ENCODE results near the gene EHMT1. TPM values are rescaled to one million over a fixed set of nuclear protein-coding genes. Genes with fewer than 3 reads are reported as not detected.

The EHMT1 gene
- total and polyA plus RNA-seq, 2 of the 8 experiments (the other 6 are each of a cell fraction or from before 2014, with no cell fraction given) = 95.7 to 163 TPM

- H4K20me1 ChIP-seq (replicated peaks in 1 of 2; ENCODE audit: control insufficient read depth in 1 of 2, insufficient read depth in 2 of 2, low read length in 2 of 2) = peaks cover 2% of the 10 kb centered on the region in 2 experiments
- no peak overlapping the region for H2BK15ac ChIP-seq (ENCODE audit: low read length)
- WGBS, 2 experiments (ENCODE audit: extremely low coverage in 1 of 2, insufficient coverage in 1 of 2, insufficient read length in 1 of 2, insufficient replicate concordance in 2 of 2, low coverage in 1 of 2, low lambda C conversion rate in 2 of 2, missing lambda C conversion rate in 1 of 2) = 69% methylated on average over 6 of the region's 13 CpGs; no CpG with 5 or more reads in 1 of the 2 experiments
- no peak overlapping the region for H3K14ac ChIP-seq (ENCODE audit: insufficient read length)
- H4K8ac ChIP-seq (ENCODE audit: extremely low read depth, insufficient read depth, low read length) = no peak overlapping the region
- no peak overlapping the region for H2AK5ac ChIP-seq (ENCODE audit: low read depth, low read length)
- no peak overlapping the region for H3K4me3 ChIP-seq (ENCODE audit: extremely low read depth in 1 of 4, insufficient read depth in 2 of 4, low read depth in 3 of 4, low read length in 4 of 4)
- peaks cover 16 to 45% (median 26%) of the 10 kb centered on the region in 4 experiments; a peak in 7 of 8 replicates for H3K36me3 ChIP-seq (ENCODE audit: control insufficient read depth in 2 of 4, insufficient read depth in 4 of 4, low read length in 3 of 4)
- no peak overlapping the region for H3K4ac ChIP-seq (replicated peaks; ENCODE audit: insufficient read length, low read depth, low read length)
- H2BK5ac ChIP-seq (ENCODE audit: low read depth, low read length) = no peak overlapping the region
- FAIRE-seq (no peak), DNase-seq (ENCODE audit: low read depth in 1 of 2, low spot score in 2 of 2) (no peak)
- no peak overlapping the region for H2BK12ac ChIP-seq (ENCODE audit: low read depth, low read length)
- H2BK20ac ChIP-seq (ENCODE audit: low read length) = no peak overlapping the region
- H4K5ac ChIP-seq (ENCODE audit: insufficient read length, low read depth, low read length) = no peak overlapping the region
- no peak overlapping the region for H3K4me2 ChIP-seq (ENCODE audit: insufficient read depth in 1 of 2, low read depth in 2 of 2, low read length in 2 of 2)
- H3K27me3 ChIP-seq (replicated peaks in 1 of 4; ENCODE audit: control insufficient read depth in 3 of 4, extremely low read depth in 1 of 4, insufficient read depth in 3 of 4, low read length in 3 of 4) = no peaks in the 10 kb centered on the region
- H2BK120ac ChIP-seq (replicated peaks; ENCODE audit: low read depth, low read length) = no peak overlapping the region
- H3K79me2 ChIP-seq (ENCODE audit: control insufficient read depth in 1 of 2, insufficient read depth in 2 of 2, low read length in 2 of 2) = peaks cover 0 to 5% of the 10 kb centered on the region in 2 experiments; a peak in 1 of 4 replicates
- H3K9ac ChIP-seq (replicated peaks in 1 of 4; ENCODE audit: extremely low read depth in 1 of 4, low read depth in 3 of 4, low read length in 3 of 4) = no peak overlapping the region
- H3K23ac ChIP-seq (ENCODE audit: insufficient read length) = no peak overlapping the region
- POLR2A ChIA-PET (ENCODE audit: partially characterized antibody) = no interaction called here
- no peak overlapping the region for H3K56ac ChIP-seq (replicated peaks; ENCODE audit: insufficient read length, low read depth, low read length)
- H3K79me1 ChIP-seq (ENCODE audit: low read depth, low read length) = no peaks in the 10 kb centered on the region
- H3K9me3 ChIP-seq (ENCODE audit: insufficient read depth in 2 of 2, low read depth in 1 of 2, low read length in 1 of 2) = no peaks in the 10 kb centered on the region
- H3K27ac ChIP-seq (ENCODE audit: low read depth, low read length) = no peak overlapping the region
- H2AFZ ChIP-seq (ENCODE audit: low read length) = no peak overlapping the region
- no peak overlapping the region for H4K91ac ChIP-seq (replicated peaks; ENCODE audit: insufficient read length, low read length)
- H3K18ac ChIP-seq (ENCODE audit: extremely low read depth, low read length) = no peak overlapping the region
- CTCF ChIA-PET (ENCODE audit: partially characterized antibody) = interaction anchor here (1.0 to 1.5 kb wide), 5 partner anchors 10 to 93 kb away, joined by 3 to 5 read pairs (median 3); no protein-coding TSS in a partner anchor
- no peaks in the 10 kb centered on the region for H3K23me2 ChIP-seq (ENCODE audit: low read depth, low read length)
- no peaks in the 10 kb centered on the region for H3K4me1 ChIP-seq (replicated peaks in 1 of 4; ENCODE audit: control insufficient read depth in 3 of 4, insufficient read depth in 4 of 4, low read length in 3 of 4)
- TF ChIP-seq NANOG (IDR thresholded peaks at IDR 0.05; ENCODE audit: insufficient read depth, low read depth, low read length, poor library complexity, severe bottlenecking) (no peak), CHD2 (IDR thresholded peaks at IDR 0.05; ENCODE audit: low read length) (no peak), ATF2 (IDR thresholded peaks at IDR 0.05; ENCODE audit: low read length) (no peak), EZH2 (IDR thresholded peaks at IDR 0.05; ENCODE audit: low read depth, low read length, severe bottlenecking) (no peak), CBX5 (IDR thresholded peaks at IDR 0.05; ENCODE audit: low read depth, low read length) (no peak), BCL11A (IDR thresholded peaks at IDR 0.05; ENCODE audit: low read depth in 2 of 2, low read length in 2 of 2) (no peak), HDAC6 (IDR thresholded peaks at IDR 0.05; ENCODE audit: low read depth, low read length) (no peak), ATF3 (IDR thresholded peaks at IDR 0.05; ENCODE audit: insufficient read depth, low read depth, low read length) (no peak), SP2 (IDR thresholded peaks at IDR 0.05; ENCODE audit: low read length) (no peak)
These were observed 146.7 kb downstream of the EHMT1 start for GRCh38 chr9:137765536-137765935.

Measured in H1 (cell line).